Glutamatergic neuron (in vitro differentiated cells): Measurements from ENCODE around the gene C16orf92. TPM values are rescaled to one million over a fixed set of nuclear protein-coding genes. Genes with fewer than 3 reads are reported as not detected.

ENCODE experiments used
- DNase-seq: peaks from one replicate; pipeline ENCODE4 v3.0.0; 2022
- H3K27ac Mint-ChIP-seq: one replicate; pipeline ENCODE4 v1.8.0; 2020; ENCODE audit warnings: mild to moderate bottlenecking, mixed read lengths, inconsistent platforms; ENCODE audit not compliant: unreplicated experiment
- H3K27me3 Mint-ChIP-seq: one replicate; pipeline ENCODE4 v1.8.0; 2020; ENCODE audit warnings: mild to moderate bottlenecking, moderate library complexity, mixed read lengths, inconsistent platforms; ENCODE audit not compliant: unreplicated experiment
- H3K36me3 Mint-ChIP-seq: one replicate; pipeline ENCODE4 v1.8.0; 2020; ENCODE audit warnings: mild to moderate bottlenecking, mixed read lengths, inconsistent platforms; ENCODE audit not compliant: unreplicated experiment
- H3K4me1 Mint-ChIP-seq: one replicate; pipeline ENCODE4 v1.8.0; 2020; ENCODE audit warnings: mild to moderate bottlenecking, low read depth, mixed read lengths, inconsistent platforms; ENCODE audit not compliant: unreplicated experiment
- H3K4me3 Mint-ChIP-seq: one replicate; pipeline ENCODE4 v1.8.0; 2020; ENCODE audit warnings: mild to moderate bottlenecking, mixed read lengths, inconsistent platforms; ENCODE audit not compliant: unreplicated experiment
- H3K9me3 Mint-ChIP-seq: one replicate; pipeline ENCODE4 v1.8.0; 2020; ENCODE audit warnings: mild to moderate bottlenecking, moderate library complexity, mixed read lengths, inconsistent platforms; ENCODE audit not compliant: unreplicated experiment
- CTCF ChIP-seq: fragments of 200-600 bp; sonication (generic); IDR thresholded peaks from one replicate; pipeline ENCODE4 v1.5.0; 2021; ENCODE audit not compliant: partially characterized antibody, unreplicated experiment
- long read RNA-seq: library from polyadenylated mRNA; unstranded; transcript quantifications from one replicate; pipeline ENCODE4 v2.0.0, GENCODE V29; 2020; ENCODE audit not compliant: unreplicated experiment
- total RNA-seq: library from RNA; stranded (reverse); fragmentation: NEBNext Ultra II Directional; extraction: Animal tissue kit (Norgen Biotek cat#: 25700); gene quantifications from one replicate; pipeline ENCODE4 v1.2.1, GENCODE V29; 2021; ENCODE audit not compliant: unreplicated experiment

C16orf92 gene
- total RNA-seq, result not detected
- long read RNA-seq, result 0 reads

- DNase-seq, result no peak
- Mint-ChIP-seq H3K27ac (no peak within 1 kb of the TSS), H3K27me3 (peaks cover 12% of the 10 kb centered on the region), H3K4me1 (peaks cover 13% of the 10 kb centered on the region), H3K36me3 (no peaks in the 10 kb centered on the region), H3K4me3 (no peak within 1 kb of the TSS), H3K9me3 (peaks cover 5% of the 10 kb centered on the region)
- no peak for TF ChIP-seq CTCF
These were observed at the start of gene C16orf92 for GRCh38 chr16:30022887-30023286. Gene C16orf92 (plus strand): TSS chr16:30023198. CDS start chr16:30023341, 143 bp downstream.

GRCh38 chr16:29973384-29974246, 49.4 kb upstream of the C16orf92 start, which contains the start of gene TAOK2:
Gene TAOK2 (plus strand): TSS chr16:29973868. CDS start chr16:29977773, 3,905 bp downstream.
- Mint-ChIP-seq H3K4me1 (peaks cover 26% of the 10 kb centered on the region), H3K36me3 (peaks cover 4% of the 10 kb centered on the region), H3K27ac (peak within 1 kb of the TSS; percentile 83), H3K27me3 (peaks cover 8% of the 10 kb centered on the region), H3K4me3 (peak within 1 kb of the TSS; percentile 94), H3K9me3 (peaks cover 17% of the 10 kb centered on the region)
- peak; percentile 99 for DNase-seq
- TF ChIP-seq CTCF, result no peak

- H3K27ac Mint-ChIP-seq, result peak overlapping the region; percentile 83
- H3K9me3 Mint-ChIP-seq, result peaks cover 17% of the 10 kb centered on the region
- peak; percentile 27 for DNase-seq
These were observed 48.5 kb upstream of the C16orf92 start for GRCh38 chr16:29974291-29975133.

GRCh38 chr16:29975134-29975538, 47.9 kb upstream of the C16orf92 start:
- H3K9me3 Mint-ChIP-seq, result peaks cover 18% of the 10 kb centered on the region
- TF ChIP-seq CTCF, result no peak
- no peak for DNase-seq
- H3K27me3 Mint-ChIP-seq, result peaks cover 7% of the 10 kb centered on the region
- no peaks in the 10 kb centered on the region for H3K36me3 Mint-ChIP-seq
- H3K4me1 Mint-ChIP-seq, result peaks cover 25% of the 10 kb centered on the region
- H3K4me3 Mint-ChIP-seq, result peak overlapping the region; percentile 94
- H3K27ac Mint-ChIP-seq, result peak overlapping the region; percentile 83

More at GRCh38 chr16:29974291-29975133, 48.5 kb upstream of the C16orf92 start:
- H3K4me3 Mint-ChIP-seq, result peak overlapping the region; percentile 94
- no peak for TF ChIP-seq CTCF
- H3K27me3 Mint-ChIP-seq, result peaks cover 7% of the 10 kb centered on the region
- H3K4me1 Mint-ChIP-seq, result peaks cover 25% of the 10 kb centered on the region
- H3K36me3 Mint-ChIP-seq, result peaks cover 3% of the 10 kb centered on the region
